ENCODE measurements around the gene PCSK9.

DNA sequence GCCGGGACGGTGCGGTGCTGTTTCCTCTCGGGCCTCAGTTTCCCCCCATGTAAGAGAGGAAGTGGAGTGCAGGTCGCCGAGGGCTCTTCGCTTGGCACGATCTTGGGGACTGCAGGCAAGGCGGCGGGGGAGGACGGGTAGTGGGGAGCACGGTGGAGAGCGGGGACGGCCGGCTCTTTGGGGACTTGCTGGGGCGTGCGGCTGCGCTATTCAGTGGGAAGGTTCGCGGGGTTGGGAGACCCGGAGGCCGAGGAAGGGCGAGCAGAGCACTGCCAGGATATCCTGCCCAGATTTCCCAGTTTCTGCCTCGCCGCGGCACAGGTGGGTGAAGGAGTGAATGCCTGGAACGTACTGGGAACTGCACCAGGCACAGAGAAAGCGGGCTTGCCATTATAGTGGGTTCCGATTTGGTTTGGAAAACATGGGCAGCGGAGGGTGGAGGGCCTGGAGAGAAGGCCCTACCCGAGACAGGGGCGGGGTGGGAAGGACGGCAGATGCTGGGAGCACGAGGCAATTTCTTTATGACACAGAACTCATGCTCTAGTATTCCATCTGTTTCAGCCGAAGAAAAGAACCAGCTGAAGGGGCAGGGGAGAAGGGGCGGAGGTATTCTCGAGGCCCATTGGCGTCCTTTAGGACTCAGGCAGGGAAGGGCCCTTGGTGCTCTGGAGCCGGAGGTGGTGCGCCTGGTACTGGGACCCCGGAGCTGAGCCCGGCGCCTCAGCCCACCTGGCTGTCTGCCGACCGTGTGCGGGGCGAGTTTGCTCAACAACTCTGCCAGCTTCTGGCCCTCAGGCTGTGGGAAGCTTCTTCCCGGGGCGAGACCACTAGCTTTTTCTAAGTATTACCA is 960 bp downstream of the PCSK9 start:
- TF ChIP-seq YY1 (IDR thresholded peaks at IDR 0.05; ENCODE audit: low read depth) (no peak), CREB1 (IDR thresholded peaks at IDR 0.05; ENCODE audit: low read depth) (no peak), TAF1 (IDR thresholded peaks at IDR 0.05; ENCODE audit: low read depth) (no peak), TCF12 (IDR thresholded peaks at IDR 0.05; ENCODE audit: low read depth) (no peak), NFIC (IDR thresholded peaks at IDR 0.05) (no peak), EP300 (IDR thresholded peaks at IDR 0.05; ENCODE audit: borderline replicate concordance) (no peak), RAD21 (IDR thresholded peaks at IDR 0.05; ENCODE audit: low read depth) (no peak), EGR1 (IDR thresholded peaks at IDR 0.05) (no peak), TEAD4 (IDR thresholded peaks at IDR 0.05) (no peak), CEBPB (IDR thresholded peaks at IDR 0.05) (no peak)
- TF ChIP-seq, protein P1, sequence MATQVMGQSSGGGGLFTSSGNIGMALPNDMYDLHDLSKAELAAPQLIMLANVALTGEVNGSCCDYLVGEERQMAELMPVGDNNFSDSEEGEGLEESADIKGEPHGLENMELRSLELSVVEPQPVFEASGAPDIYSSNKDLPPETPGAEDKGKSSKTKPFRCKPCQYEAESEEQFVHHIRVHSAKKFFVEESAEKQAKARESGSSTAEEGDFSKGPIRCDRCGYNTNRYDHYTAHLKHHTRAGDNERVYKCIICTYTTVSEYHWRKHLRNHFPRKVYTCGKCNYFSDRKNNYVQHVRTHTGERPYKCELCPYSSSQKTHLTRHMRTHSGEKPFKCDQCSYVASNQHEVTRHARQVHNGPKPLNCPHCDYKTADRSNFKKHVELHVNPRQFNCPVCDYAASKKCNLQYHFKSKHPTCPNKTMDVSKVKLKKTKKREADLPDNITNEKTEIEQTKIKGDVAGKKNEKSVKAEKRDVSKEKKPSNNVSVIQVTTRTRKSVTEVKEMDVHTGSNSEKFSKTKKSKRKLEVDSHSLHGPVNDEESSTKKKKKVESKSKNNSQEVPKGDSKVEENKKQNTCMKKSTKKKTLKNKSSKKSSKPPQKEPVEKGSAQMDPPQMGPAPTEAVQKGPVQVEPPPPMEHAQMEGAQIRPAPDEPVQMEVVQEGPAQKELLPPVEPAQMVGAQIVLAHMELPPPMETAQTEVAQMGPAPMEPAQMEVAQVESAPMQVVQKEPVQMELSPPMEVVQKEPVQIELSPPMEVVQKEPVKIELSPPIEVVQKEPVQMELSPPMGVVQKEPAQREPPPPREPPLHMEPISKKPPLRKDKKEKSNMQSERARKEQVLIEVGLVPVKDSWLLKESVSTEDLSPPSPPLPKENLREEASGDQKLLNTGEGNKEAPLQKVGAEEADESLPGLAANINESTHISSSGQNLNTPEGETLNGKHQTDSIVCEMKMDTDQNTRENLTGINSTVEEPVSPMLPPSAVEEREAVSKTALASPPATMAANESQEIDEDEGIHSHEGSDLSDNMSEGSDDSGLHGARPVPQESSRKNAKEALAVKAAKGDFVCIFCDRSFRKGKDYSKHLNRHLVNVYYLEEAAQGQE (IDR thresholded peaks at IDR 0.05; ENCODE audit: low read depth), result no peak
- TF ChIP-seq, protein P2, sequence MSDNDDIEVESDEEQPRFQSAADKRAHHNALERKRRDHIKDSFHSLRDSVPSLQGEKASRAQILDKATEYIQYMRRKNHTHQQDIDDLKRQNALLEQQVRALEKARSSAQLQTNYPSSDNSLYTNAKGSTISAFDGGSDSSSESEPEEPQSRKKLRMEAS (IDR thresholded peaks at IDR 0.05), result no peak
